GM18511 (cell line): ENCODE data around the gene SIGLEC10.
"Not testable (repeated sequence)": the region's sequence is repeated elsewhere in the genome, so short reads cannot be mapped to it uniquely, and the experiment has no call there.

ENCODE experiments used
- ATAC-seq: cut with Tn5 transposase; IDR thresholded peaks from one replicate; pipeline ENCODE4 v1.9.1; 2021; ENCODE audit warnings: mild to moderate bottlenecking, moderate library complexity; ENCODE audit not compliant: unreplicated experiment

SIGLEC10 gene

GRCh38 chr19:51417107-51417809 lies at the start of gene SIGLEC10:
TSS of gene SIGLEC10 (minus strand) at chr19:51417642. CDS start at chr19:51417581, 61 bp downstream.
- peak; percentile 83 for ATAC-seq

DNA sequence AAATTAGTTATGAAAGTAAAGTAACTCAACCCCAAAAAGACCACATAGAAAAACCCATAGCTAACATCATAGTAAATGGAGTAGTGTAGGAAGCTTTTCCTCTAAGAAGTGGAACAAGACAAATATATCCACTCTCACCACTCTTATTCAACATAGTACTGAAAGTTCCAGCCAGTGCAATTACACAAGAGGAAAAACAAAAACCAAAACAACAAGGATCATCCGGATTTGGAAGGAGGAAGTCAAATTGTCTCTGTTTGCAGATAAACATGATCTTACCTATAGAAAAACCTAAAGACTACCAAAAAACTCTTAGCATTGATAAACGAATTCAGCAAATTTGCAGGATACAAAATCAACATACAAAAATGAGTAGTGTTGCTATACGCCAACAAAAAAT lies 49.3 kb upstream of the SIGLEC10 start:
- ATAC-seq, result no peak

DNA sequence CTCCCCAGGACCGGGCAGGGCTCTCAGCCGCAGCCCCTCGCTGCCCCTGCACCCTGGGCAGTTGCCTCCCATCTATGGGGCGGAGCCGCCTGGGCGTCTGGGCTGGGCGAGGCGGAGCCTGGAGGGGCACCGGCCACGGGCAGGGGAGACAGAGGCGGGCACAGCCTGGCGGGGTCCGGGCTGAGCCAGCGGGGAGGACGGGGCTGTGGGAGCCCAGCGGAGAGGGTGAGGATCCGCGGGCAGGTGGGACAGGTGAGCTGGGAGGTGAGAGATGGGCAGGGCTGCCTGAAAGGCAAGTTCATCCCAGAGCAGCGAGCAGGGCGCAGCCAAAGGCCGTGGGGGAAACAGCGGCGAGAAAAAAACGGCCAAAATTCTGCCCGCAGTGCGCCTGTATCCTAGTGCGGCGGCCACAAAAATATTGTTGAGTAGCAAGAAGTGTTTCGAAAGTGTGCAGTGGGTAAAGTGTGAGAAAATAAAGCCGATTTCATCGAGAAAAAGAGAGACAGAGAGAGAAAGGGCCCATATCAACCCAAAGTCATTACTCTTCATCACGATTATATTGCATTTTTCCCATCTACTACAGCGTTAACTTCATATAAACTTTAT lies 46.6 kb upstream of the SIGLEC10 start:
- not testable (repeated sequence) for ATAC-seq

- ATAC-seq, result no peak
Measured at GRCh38 chr19:51462681-51463080, 45.2 kb upstream of the SIGLEC10 start.

- ATAC-seq, result no peak
Measured at GRCh38 chr19:51462276-51462675, 44.8 kb upstream of the SIGLEC10 start.

DNA sequence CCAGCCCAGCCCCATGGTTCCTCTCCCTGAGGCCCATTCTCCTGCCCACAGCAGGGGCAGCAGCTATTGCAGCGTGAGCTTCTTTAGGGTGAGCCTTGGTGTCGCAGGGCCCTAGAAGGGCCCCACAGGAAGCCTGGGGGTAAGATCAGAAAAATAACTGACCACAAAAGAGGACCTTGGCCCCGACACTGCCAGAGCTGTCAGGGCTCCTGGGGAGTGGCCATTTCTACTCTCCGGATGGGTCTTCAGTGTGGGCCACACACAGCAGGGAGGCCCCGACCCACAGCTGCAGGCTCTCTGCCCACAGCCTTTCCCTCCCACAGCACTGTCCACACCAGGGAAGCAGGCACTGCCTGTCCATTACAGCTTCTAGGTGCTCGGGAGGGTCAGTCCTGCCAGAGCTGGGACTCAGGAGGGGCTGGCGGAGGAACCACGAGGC lies 44.3 kb upstream of the SIGLEC10 start:
- ATAC-seq, result no peak

DNA sequence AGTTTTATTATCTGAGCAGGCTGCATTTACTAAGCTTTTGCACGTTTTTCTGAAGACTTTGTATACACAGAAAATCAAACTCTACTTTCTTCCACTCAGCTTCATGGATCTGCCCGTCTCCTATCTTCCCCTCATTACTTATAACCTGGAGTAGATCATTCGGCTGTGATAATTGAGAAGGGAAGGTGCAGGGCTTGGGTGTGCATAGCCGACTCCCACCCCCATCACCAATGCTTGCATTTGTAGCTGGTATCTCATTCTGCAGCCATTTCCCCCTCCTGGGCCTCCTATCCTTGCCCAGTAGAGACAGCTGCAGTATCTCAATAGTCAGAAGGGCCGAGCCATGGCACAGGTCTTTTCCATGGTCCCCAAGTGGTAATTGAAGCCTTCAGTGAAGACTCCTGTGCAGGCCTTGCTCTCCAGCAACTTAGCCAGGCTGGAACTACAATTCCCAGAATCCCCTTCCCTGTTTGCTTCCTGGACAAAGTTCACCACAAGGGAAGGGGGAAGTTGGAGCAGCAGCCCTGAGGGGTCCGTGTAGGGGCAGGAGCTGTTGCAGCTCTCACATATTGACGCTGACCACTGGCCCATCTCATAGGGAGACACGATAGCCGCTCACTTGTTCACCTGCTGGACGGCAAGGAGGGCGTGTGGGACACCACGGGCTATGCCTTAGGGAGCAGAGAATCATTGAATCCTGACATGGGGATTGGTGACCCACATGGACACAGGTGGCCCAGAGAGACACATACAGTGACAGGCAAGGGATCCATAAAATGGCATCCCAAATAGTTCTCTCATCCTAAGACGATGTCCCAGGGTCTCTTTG lies 42.9 kb upstream of the SIGLEC10 start:
- ATAC-seq, result no peak

DNA sequence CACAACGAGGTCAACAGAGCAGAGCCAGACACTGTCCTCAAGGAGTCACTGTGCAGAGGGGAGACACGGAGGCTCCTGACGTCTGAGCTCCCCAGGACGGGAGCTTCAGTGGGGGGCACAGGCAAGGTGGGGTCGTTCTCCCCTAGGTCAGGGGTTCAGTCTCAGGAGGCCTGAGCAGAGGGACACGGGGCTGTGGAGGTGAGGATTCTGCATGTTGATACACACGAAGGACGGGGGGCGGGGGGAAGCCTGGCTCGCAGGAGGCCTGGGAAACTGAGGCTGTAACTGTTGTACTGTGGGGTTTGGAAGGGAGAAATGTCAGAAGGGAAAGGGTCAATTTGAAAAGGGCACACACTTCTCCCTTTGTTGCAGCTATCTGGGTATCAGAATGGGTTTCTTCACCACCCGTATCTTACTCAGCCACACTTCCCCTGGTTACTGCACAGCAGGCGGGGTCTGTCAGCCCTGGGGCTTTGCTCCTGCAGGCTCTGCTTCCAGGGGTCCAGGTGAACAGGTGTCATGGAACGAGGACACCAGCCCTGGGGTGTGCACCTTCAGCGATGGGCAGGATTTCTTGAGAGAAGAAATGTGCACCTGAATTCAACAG lies 41.6 kb upstream of the SIGLEC10 start:
- ATAC-seq, result no peak

GRCh38 chr19:51458051-51458645 lies 40.7 kb upstream of the SIGLEC10 start, which contains the start of gene SIGLEC8:
TSS of gene SIGLEC8 (minus strand) at chr19:51458454. CDS start at chr19:51458387, 67 bp downstream.
- ATAC-seq, result no peak

DNA sequence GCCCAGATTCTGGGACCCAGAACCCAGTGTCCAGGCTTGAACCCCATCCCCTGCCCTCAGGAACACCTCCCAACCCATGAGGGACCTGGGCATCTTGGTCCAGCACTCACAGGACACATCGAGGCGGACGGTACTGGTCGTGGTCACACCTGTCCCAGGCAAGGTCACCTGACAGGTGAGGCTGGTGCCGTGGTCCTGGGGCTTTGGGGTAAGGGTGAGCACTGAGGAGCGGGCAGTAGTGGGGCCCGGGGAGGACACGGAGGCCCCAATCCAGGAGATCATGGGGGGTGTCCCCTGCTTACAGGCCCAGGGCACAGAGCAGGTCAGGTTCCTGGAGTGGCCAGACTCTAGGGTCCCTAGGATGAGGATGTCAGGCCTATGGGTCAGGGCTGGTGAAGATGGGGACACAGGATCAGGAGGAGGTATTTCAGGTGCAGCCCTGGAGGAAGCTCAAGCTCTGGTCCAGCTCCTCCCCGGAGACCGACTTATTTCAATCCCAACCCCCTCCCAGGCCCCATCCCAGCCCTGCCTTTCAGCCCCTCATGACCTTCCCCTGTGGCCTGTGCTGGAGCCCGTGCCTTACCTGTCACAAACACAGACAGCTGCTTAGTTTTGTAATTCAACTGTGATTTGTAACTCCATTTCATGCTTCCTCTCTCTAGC lies 40.0 kb upstream of the SIGLEC10 start:
- no peak for ATAC-seq

- ATAC-seq, result no peak
Measured at GRCh38 chr19:51456541-51457290, 39.3 kb upstream of the SIGLEC10 start.

DNA sequence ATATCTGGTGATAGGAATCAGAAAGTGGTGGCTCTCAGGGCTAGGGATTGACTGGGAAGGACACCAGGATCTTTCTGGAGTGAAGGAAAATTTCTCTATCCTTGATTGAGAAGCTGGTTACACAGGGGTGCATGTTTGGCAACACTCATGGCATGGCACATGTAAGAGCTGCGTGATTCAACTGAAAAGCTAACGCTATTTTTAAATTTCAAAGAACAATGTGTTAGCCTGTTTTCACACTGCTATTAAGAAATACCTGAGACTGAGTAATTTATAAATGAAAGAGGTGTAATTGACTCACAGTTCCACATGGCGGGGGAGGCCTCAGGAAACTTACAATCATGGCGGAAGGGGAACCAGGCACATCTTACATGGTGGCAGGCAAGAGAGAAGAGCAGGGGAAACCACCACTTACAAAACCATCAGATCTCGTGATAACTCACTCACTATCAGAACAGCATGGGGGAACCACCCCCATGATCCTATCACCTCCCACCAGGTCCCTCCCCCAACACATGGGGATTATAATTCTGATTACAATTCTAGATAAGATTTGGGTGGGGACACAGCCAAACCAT lies 33.4 kb upstream of the SIGLEC10 start:
- ATAC-seq, result no peak

GRCh38 chr19:51448411-51449016 lies 31.1 kb upstream of the SIGLEC10 start:
- no peak for ATAC-seq

GRCh38 chr19:51448011-51448410 lies 30.6 kb upstream of the SIGLEC10 start:
- ATAC-seq, result no peak

DNA sequence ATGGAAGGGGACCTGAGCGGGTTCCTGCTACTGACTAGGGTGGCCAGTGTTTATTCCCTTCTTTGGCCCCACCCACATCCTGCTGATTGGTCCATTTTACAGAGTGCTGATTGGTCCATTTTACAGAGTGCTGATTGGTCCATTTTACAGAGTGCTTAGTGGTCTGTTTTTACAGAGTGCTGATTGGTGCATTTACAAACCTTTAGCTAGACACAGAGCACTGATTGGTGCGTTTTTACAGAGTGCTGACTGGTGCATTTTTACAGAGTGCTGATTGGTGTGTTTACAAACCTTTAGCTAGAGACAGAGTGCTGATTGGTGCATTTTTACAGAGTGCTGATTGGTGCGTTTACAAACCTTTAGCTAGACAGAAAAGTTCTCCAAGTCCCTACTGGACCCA lies 30.1 kb upstream of the SIGLEC10 start:
- not testable (repeated sequence) for ATAC-seq

DNA sequence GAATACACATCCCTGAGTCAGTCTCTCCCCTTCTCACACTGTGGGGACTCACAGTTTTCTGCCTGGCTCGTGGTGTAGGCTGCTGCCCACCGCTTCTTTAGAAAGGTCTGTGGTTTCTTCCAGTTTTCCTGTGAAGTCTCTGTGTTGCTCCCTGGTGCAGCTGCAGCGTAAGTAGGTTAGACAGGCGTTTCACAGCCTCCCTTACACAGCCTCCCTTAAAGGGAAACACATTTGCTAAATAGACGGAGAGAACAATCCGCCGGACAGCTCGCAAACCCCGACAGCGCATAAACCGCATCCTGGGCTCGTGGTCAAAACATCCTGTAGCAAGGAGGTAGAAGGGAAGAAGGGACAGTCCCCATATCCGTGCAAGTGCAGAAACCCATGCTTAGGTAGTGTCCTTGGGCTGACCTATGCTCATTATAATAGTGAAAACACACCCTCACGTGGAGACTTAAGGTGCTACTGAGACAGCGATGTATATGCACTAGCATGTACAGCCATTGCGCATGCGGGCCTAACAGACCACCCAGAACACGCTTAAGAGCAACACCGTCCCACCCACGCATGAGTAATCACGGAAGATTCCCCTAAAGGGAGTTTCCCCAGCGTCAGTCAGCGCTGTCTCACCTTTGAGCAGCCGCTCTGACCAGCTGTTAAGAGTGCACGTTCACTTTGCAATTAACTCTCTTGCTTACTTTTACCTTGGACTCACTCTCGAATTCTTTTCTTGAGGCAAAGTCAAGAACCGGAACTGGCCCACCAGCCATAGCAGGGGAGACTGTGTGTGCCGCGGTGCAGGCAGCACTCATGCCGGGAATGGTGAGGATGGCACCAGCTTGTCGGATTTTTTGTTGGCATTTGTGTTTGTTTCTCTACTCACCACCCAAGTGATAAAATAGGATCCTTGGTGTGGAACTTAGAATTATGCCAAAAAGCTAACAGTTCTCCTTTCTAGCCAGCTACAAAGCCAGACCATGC lies 24.3 kb upstream of the SIGLEC10 start:
- peak; percentile 95 for ATAC-seq

GRCh38 chr19:51440846-51441409 lies 23.5 kb upstream of the SIGLEC10 start:
- ATAC-seq, result no peak
